Measurements from ENCODE around the gene ADAMTS5. TPM values are rescaled to one million over a fixed set of nuclear protein-coding genes. Genes with fewer than 3 reads are reported as not detected.

ADAMTS5 gene
- total RNA-seq, 4 donors from 2014 or later, result 13.5 to 29.3 (median 21.3) TPM

GRCh38 chr21:26900980-26901379 lies 65.9 kb downstream of the ADAMTS5 start:
- no peaks in the 10 kb centered on the region for H3K36me3 ChIP-seq
- intact Hi-C loops (cut with DNase I), result no loop called here
- H3K27ac ChIP-seq, result no peak overlapping the region
- WGBS, 2 donors, result 73 to 94% methylated on average over 4 of the region's 4 CpGs
- no peaks in the 10 kb centered on the region for H3K9me3 ChIP-seq
- H3K4me1 ChIP-seq, result peaks cover 6 to 8% of the 10 kb centered on the region in 2 donors
- no peak overlapping the region for H3K4me3 ChIP-seq (replicated peaks in 1 of 3)
- no peak for TF ChIP-seq POLR2A (IDR thresholded peaks at IDR 0.05)
- TF ChIP-seq, protein P1, sequence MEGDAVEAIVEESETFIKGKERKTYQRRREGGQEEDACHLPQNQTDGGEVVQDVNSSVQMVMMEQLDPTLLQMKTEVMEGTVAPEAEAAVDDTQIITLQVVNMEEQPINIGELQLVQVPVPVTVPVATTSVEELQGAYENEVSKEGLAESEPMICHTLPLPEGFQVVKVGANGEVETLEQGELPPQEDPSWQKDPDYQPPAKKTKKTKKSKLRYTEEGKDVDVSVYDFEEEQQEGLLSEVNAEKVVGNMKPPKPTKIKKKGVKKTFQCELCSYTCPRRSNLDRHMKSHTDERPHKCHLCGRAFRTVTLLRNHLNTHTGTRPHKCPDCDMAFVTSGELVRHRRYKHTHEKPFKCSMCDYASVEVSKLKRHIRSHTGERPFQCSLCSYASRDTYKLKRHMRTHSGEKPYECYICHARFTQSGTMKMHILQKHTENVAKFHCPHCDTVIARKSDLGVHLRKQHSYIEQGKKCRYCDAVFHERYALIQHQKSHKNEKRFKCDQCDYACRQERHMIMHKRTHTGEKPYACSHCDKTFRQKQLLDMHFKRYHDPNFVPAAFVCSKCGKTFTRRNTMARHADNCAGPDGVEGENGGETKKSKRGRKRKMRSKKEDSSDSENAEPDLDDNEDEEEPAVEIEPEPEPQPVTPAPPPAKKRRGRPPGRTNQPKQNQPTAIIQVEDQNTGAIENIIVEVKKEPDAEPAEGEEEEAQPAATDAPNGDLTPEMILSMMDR (IDR thresholded peaks at IDR 0.05), result no peak
- no peak for DNase-seq
- H3K27me3 ChIP-seq, result no peaks in the 10 kb centered on the region

GRCh38 chr21:26892151-26892550 lies 74.7 kb downstream of the ADAMTS5 start:
- no peak for TF ChIP-seq POLR2A (IDR thresholded peaks at IDR 0.05)
- TF ChIP-seq, protein P1 (IDR thresholded peaks at IDR 0.05), result no peak
- H3K4me3 ChIP-seq (replicated peaks in 1 of 3), result no peak overlapping the region
- H3K27me3 ChIP-seq, result no peaks in the 10 kb centered on the region
- no peak overlapping the region for H3K27ac ChIP-seq
- WGBS, 2 donors, result 92 to 94% methylated on average over 1 of the region's 1 CpG
- DNase-seq, result no peak
- H3K36me3 ChIP-seq, result no peaks in the 10 kb centered on the region
- intact Hi-C loops (cut with DNase I), result no loop called here
- no peaks in the 10 kb centered on the region for H3K9me3 ChIP-seq
- H3K4me1 ChIP-seq, result peaks cover 17 to 24% of the 10 kb centered on the region in 2 donors

GRCh38 chr21:26888931-26889330 lies 78.0 kb downstream of the ADAMTS5 start:
- no peaks in the 10 kb centered on the region for H3K9me3 ChIP-seq
- peak overlapping the region; percentile 2 to 43 (median 24) for H3K27ac ChIP-seq
- WGBS, 2 donors, result 23 to 38% methylated on average over 5 of the region's 5 CpGs
- H3K36me3 ChIP-seq, result no peaks in the 10 kb centered on the region
- no peak overlapping the region for H3K4me3 ChIP-seq (replicated peaks in 1 of 3)
- H3K4me1 ChIP-seq, result peaks cover 41 to 45% of the 10 kb centered on the region in 2 donors
- TF ChIP-seq, protein P1 (IDR thresholded peaks at IDR 0.05), result no peak
- no peak for TF ChIP-seq POLR2A (IDR thresholded peaks at IDR 0.05)
- H3K27me3 ChIP-seq, result no peaks in the 10 kb centered on the region
- intact Hi-C loops (cut with DNase I), result loop anchor here (10.0 kb wide), 1 partner anchor 76 kb away; the partner anchor contains the start of gene ADAMTS5
- DNase-seq, result peak; percentile 63

DNA sequence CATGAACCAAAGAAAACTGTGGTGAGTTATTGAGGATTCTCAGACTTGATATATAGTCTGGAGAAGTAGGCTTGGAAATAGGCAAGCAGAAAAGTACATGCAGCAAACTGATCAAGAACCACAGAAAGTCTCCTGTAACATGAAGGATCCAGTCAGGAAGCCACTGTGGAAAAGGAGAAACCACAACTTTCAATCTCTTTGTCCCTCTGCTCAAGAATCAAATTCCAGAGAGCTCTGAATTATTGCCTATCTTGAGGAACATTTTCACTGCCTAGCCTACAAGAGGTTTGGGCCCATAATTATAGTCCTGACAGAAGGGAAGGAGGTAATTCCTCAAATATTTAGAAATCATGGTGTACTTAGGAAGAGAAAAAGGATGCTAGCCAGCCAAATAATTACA lies 78.6 kb downstream of the ADAMTS5 start:
- H3K4me1 ChIP-seq, result peaks cover 47 to 50% of the 10 kb centered on the region in 2 donors
- H3K27ac ChIP-seq, result peak overlapping the region; percentile 2 to 43 (median 24)
- no peak for DNase-seq
- intact Hi-C loops (cut with DNase I), result loop anchor here (10.0 kb wide), 1 partner anchor 77 kb away; the partner anchor contains the start of gene ADAMTS5
- H3K27me3 ChIP-seq, result no peaks in the 10 kb centered on the region
- no peaks in the 10 kb centered on the region for H3K9me3 ChIP-seq
- H3K4me3 ChIP-seq (replicated peaks in 1 of 3), result no peak overlapping the region
- TF ChIP-seq, protein P1 (IDR thresholded peaks at IDR 0.05), result no peak
- TF ChIP-seq POLR2A (IDR thresholded peaks at IDR 0.05), result no peak
- H3K36me3 ChIP-seq, result no peaks in the 10 kb centered on the region

GRCh38 chr21:26887251-26887650 lies 79.6 kb downstream of the ADAMTS5 start:
- no peaks in the 10 kb centered on the region for H3K9me3 ChIP-seq
- 15 to 32% methylated on average over 3 of the region's 3 CpGs for WGBS, 2 donors
- no peaks in the 10 kb centered on the region for H3K36me3 ChIP-seq
- peaks cover 57% of the 10 kb centered on the region in 2 donors for H3K4me1 ChIP-seq
- DNase-seq, result peak; percentile 71 to 79
- no peak overlapping the region for H3K4me3 ChIP-seq (replicated peaks in 1 of 3)
- no peaks in the 10 kb centered on the region for H3K27me3 ChIP-seq
- intact Hi-C loops (cut with DNase I), result loop anchor here (10.0 kb wide), 1 partner anchor 78 kb away; the partner anchor contains the start of gene ADAMTS5
- TF ChIP-seq, protein P1 (IDR thresholded peaks at IDR 0.05), result no peak
- TF ChIP-seq POLR2A (IDR thresholded peaks at IDR 0.05), result no peak
- H3K27ac ChIP-seq, result peak overlapping the region; percentile 9 to 56 (median 34)

Measured in thyroid gland (tissue), 4 donors.